Diencephalon (tissue), 1 donor: ENCODE measurements around the gene LNP1. TPM values are rescaled to one million over a fixed set of nuclear protein-coding genes. Genes with fewer than 3 reads are reported as not detected.

Source experiments
- total RNA-seq: library from RNA; depleted of rRNA; stranded (reverse); fragments of >200 nt; gene quantifications from one replicate; pipeline ENCODE4 v1.2.3, GENCODE V29; 2014

The LNP1 gene
- total RNA-seq: 16.6 TPM

DNA sequence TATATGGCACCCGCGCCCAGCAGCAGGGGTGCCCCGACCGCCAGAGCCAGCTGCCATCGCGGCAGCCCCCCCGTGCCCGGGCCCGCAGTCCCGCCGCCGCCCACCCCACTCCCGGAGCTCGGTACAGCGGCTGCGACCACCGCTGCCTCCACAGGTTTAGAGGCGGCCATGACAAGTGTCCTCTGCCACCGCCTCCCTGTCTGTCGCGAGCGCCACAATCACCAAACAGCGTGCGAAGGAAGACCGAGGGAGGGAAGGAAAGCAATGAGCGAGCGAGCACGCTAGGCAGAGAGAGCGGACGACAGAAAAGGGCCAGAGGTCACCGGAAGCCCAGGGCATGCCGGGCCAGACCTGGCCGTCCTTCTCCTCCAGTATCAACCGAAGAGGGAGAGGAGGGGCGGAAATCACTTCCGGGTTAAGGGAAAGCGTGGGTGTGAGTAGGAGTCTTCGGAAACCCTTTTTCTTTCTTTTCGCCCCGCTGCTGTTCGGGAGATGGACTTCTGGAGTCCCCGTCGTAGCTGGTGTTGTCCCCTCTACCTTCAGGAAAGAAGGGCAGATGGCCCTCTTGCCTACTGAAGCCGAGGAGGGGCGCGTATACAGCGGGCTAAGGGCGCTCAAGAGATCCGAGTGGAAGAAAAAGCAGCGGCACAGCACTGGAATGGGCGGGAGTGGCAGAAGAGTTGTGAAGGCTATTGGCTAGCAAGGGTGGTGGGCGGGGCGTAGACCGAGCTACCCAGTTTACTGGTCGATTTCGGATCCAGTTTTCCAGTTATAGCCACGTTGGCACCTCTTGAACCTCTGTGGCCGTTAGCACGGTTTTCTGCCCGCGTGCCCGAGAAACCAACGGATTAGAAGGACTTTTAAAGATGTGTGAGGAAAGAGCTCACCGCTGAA is at the start of gene LNP1, which contains the start of gene TOMM70:
Gene LNP1 (plus strand): TSS at position 760 of the 894 bp plus-strand sequence. CDS start 28,191 bp downstream, outside the sequence.
Gene TOMM70 (minus strand): TSS at position 310 of the 894 bp plus-strand sequence. CDS start 140 bp downstream, at position 170.

DNA sequence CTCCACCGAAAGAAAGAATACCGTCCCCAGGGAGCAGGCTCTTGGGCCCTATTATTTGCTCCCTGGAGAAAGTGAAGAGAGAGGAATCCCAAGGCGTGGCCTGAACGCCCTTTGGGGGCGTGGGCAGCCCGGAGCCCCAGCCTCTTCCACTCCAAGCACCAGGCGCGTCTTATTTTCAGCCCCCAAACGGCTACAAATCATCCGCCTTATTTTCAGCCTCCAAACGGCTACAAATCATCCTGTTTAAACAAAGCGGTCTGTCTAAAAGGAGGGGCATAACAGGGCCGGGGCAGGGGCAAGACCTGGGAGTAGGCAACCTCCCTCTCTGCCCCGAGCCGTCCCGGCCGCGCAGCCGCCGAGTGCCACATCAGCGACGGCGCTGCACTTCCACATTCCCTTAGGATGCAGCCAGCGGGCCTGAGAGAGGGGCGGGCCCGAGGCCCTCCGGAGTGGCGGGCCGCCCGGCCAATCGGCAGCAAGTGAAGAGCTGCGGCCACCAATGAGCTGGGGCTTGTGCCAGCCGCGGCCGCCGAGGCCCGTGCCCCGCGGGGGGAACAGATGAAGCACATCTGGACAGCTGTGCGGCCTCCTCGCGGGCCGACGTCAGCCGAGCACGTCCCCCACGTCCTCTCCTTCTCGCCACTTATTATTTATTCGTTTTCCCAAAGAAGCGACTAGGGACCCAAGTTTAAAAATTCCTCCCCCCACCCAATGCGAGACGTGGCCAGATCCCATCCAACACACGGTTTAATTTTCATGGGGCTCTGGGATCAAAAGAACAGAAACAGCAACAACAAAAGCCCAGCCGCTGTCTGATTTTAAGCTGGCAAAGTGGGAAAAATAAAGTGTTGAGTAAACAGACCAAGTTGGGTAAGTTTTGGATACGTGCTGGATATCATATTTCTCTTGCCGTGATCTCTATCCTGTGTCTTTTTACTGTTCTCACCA is 91.0 kb downstream of the LNP1 start, which contains the start of gene TMEM45A:
Gene TMEM45A (plus strand): TSS at position 561 of the 948 bp plus-strand sequence. CDS start 62,593 bp downstream, outside the sequence.

Other genes with a start within 250 kb of the LNP1 start
- gene TBC1D23, start 140.5 kb upstream of the LNP1 start, total RNA-seq: 56.1 TPM
- gene NIT2, start 66.8 kb upstream of the LNP1 start, total RNA-seq: 12.0 TPM
- gene TOMM70, start 450 bp upstream of the LNP1 start, total RNA-seq: 123 TPM
- 7.6 TPM for gene TMEM45A, start 91.1 kb downstream of the LNP1 start, total RNA-seq
- gene ADGRG7, start 208.1 kb downstream of the LNP1 start, total RNA-seq: not detected